Duodenal mucosa (tissue), 2 donors: ENCODE measurements around the gene HECTD2.
"Not testable (repeated sequence)": the region's sequence is repeated elsewhere in the genome, so short reads cannot be mapped to it uniquely, and the experiment has no call there.

Experiments
- H3K27ac ChIP-seq: one replicate; pipeline ENCODE4 v1.7.0; 2013; ENCODE audit warnings: low read depth, low read length
- H3K27me3 ChIP-seq, 2 donors: one replicate each; pipeline ENCODE4 v1.7.0; 2013; ENCODE audit warnings: low read length in 2 of 2, control low read depth in 1 of 2; ENCODE audit not compliant: insufficient read depth in 2 of 2, control insufficient read depth in 1 of 2
- H3K36me3 ChIP-seq, 2 donors: one replicate each; pipeline ENCODE4 v1.7.0; 2013; ENCODE audit warnings: low read length in 2 of 2, control low read depth in 1 of 2; ENCODE audit not compliant: insufficient read depth in 2 of 2, control insufficient read depth in 1 of 2
- H3K4me1 ChIP-seq, 2 donors: one replicate each; pipeline ENCODE4 v1.7.0; 2013; ENCODE audit warnings: low read length in 2 of 2, control low read depth in 1 of 2; ENCODE audit not compliant: insufficient read depth in 2 of 2, control insufficient read depth in 1 of 2
- H3K4me3 ChIP-seq, 2 donors: one replicate each; pipeline ENCODE4 v1.7.0; 2013; ENCODE audit warnings: low read length in 2 of 2, low read depth in 1 of 2
- H3K9ac ChIP-seq, 2 donors: one replicate each; pipeline ENCODE4 v1.7.0; 2013; ENCODE audit warnings: low read length in 2 of 2, low read depth in 1 of 2
- H3K9me3 ChIP-seq, 2 donors: one replicate each; pipeline ENCODE4 v1.7.0; 2013; ENCODE audit warnings: low read length in 2 of 2, control low read depth in 1 of 2; ENCODE audit not compliant: control insufficient read depth in 1 of 2

The HECTD2 gene

DNA sequence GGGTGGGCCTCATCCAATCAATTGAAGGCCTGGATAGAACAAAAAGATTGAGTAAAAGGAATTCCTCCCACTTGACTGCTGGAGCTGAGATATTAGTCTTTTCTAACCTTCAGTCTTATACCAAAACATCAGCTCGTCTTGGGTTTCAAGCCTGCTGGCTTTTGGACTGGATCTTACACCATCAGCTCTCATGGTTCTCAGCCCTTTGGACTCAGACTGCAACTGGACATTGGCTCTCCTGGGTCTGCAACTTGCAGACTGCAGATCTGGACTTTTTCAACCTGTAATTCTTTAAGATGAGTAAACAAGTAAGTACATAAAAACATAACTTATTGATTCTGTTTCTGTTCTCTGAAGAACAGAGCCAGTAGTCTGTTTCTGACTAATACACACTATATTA, 149.0 kb downstream of the HECTD2 start:
- Histone ChIP-seq H3K36me3 (no peaks in the 10 kb centered on the region), H3K4me3 (no peak overlapping the region), H3K9ac (no peak overlapping the region), H3K9me3 (no peaks in the 10 kb centered on the region), H3K27me3 (no peaks in the 10 kb centered on the region), H3K27ac (no peak overlapping the region), H3K4me1 (peaks cover 27 to 58% of the 10 kb centered on the region in 2 donors)

DNA sequence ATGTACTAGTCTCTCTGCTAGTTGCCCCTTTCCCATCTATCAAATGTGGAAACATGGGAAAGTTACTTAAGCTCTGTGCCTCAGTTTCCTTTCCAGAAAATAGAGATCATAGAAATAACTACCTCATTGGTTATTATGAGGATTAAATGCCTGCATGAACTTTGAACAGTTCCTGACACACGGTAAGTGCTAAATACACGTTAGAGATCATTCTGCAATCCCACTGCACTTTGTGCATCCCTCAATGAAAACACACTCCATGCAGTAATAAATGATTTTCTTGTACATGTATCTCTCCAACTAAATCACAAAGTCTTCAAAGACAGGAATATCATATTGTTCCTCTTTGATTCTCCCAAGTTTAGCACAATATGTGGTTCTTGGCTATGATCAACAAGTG, 149.6 kb downstream of the HECTD2 start:
- H3K4me3 ChIP-seq = no peak overlapping the region
- no peak overlapping the region for H3K9ac ChIP-seq
- peaks cover 24 to 55% of the 10 kb centered on the region in 2 donors for H3K4me1 ChIP-seq

DNA sequence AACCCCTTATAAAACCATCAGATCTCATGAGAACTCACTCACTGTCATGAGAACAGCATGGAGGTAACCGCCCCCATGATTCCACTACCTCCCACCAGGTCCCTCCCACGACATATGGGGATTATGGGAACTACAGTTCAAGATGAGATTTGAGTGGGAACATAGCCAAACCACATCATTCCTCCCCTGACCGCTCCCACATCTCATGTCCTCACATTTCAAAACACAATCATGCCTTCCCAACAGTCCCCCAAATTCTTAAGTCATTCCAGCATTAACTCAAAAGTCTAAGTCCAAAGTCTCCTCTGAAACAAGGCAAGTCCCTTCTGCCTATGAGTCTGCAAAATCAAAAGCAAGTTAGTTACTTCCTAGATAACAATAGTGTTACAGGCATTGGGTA, 150.7 kb downstream of the HECTD2 start:
- H3K36me3 ChIP-seq, H3K27me3 ChIP-seq, H3K9me3 ChIP-seq, H3K9ac ChIP-seq, H3K27ac ChIP-seq, H3K4me3 ChIP-seq: not testable (repeated sequence)
- peaks cover 17 to 44% of the 10 kb centered on the region in 2 donors for H3K4me1 ChIP-seq

More for the DNA sequence above, 149.6 kb downstream of the HECTD2 start:
- Histone ChIP-seq H3K27ac (no peak overlapping the region), H3K27me3 (no peaks in the 10 kb centered on the region), H3K36me3 (no peaks in the 10 kb centered on the region), H3K9me3 (no peaks in the 10 kb centered on the region)

DNA sequence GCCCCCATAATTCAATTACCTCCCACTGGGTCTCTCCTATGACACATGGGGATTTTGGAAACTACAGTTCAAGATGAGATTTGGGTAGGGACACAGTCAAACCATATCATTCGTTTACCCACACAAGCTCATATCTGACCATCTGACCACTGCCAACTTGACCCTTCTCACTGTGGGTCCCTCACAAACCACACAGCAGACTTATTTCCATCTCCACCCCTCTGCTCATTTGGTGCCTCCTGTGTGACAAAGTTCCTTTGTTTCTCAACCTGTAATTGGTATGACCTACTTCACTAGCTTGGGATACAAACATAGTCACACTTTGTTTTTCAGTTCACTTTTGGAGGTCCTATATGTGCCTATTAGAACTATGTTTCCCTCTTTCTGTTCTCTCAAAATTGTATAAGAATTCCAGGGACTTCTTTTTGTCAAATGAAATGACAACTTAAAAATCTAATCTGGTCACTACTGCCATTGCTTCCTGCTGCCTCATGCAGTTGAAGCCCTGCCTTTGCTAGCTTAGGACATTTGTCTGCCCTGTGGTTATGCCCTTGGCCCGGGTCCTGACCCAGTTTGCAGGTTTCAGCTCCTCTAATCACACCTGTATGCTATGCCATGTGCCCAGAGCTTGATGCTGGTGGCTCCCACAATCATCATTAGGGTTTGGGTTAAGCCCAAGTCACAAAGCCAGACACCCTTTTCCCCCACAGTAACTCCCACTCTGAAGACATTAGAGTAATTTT, 152.9 kb downstream of the HECTD2 start:
- Histone ChIP-seq H3K27me3 (no peaks in the 10 kb centered on the region), H3K4me1 (peaks cover 0 to 25% of the 10 kb centered on the region in 2 donors), H3K4me3 (no peak overlapping the region), H3K36me3 (no peaks in the 10 kb centered on the region), H3K27ac (no peak overlapping the region), H3K9ac (no peak overlapping the region), H3K9me3 (no peaks in the 10 kb centered on the region)

DNA sequence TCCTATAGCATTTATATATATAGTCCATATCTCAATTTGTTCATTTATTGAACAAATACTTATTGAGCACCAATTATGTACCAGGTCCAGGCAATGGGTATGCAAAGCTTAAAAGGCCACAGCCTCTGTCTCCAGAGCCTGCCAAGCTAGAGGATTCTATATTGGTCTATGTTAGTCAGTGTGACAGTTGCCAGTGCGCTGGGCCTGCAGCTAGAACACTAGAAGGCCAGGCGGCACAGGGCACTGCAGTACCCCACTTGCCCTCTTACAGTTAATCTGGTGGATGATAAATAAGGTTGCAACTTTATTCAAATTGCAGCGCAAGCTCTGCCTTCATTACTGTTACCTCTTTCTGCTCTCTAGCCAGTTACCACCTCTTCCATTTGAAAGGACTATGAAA, 153.9 kb downstream of the HECTD2 start:
- H3K4me1 ChIP-seq = peaks cover 0 to 17% of the 10 kb centered on the region in 2 donors
- H3K9me3 ChIP-seq = no peaks in the 10 kb centered on the region
- no peak overlapping the region for H3K9ac ChIP-seq
- no peak overlapping the region for H3K27ac ChIP-seq
- H3K27me3 ChIP-seq = no peaks in the 10 kb centered on the region
- H3K36me3 ChIP-seq = no peaks in the 10 kb centered on the region
- no peak overlapping the region for H3K4me3 ChIP-seq
